ENCODE results near the gene MMP24.
A peak's percentile ranks its signal among the peaks of the same experiment; 100 is the strongest.

The MMP24 gene

GRCh38 chr20:35303382-35303734 lies 76.9 kb downstream of the MMP24 start:
- no peak overlapping the region for H3K4me3 ChIP-seq (ENCODE audit: low read depth, low read length)
- no peak for TF ChIP-seq CTCF (IDR thresholded peaks at IDR 0.05; ENCODE audit: low read depth, low read length, missing control alignments)
- in situ Hi-C loops (cut with HindIII; ENCODE audit: low sequenced_read_pairs) = no loop called here

GRCh38 chr20:35303735-35304491 lies 77.4 kb downstream of the MMP24 start:
- TF ChIP-seq CTCF (IDR thresholded peaks at IDR 0.05; ENCODE audit: low read depth, low read length, missing control alignments) = peak; percentile 93
- H3K4me3 ChIP-seq (ENCODE audit: low read depth, low read length) = no peak overlapping the region
- in situ Hi-C loops (cut with HindIII; ENCODE audit: low sequenced_read_pairs) = no loop called here
- peak; percentile 83 for DNase-seq (ENCODE audit: low read depth)

More at GRCh38 chr20:35303382-35303734, 76.9 kb downstream of the MMP24 start:
- no peak for DNase-seq (ENCODE audit: low read depth)

GRCh38 chr20:35304956-35305355 lies 78.5 kb downstream of the MMP24 start:
- DNase-seq (ENCODE audit: low read depth) = no peak
- in situ Hi-C loops (cut with HindIII; ENCODE audit: low sequenced_read_pairs) = loop anchor here (5.0 kb wide), 1 partner anchor 48 kb away; no protein-coding TSS in a partner anchor
- no peak overlapping the region for H3K4me3 ChIP-seq (ENCODE audit: low read depth, low read length)
- TF ChIP-seq CTCF (IDR thresholded peaks at IDR 0.05; ENCODE audit: low read depth, low read length, missing control alignments) = no peak

GRCh38 chr20:35305682-35306556 lies 79.4 kb downstream of the MMP24 start:
- H3K4me3 ChIP-seq (ENCODE audit: low read depth, low read length) = no peak overlapping the region
- DNase-seq (ENCODE audit: low read depth) = peak; percentile 95
- in situ Hi-C loops (cut with HindIII; ENCODE audit: low sequenced_read_pairs) = loop anchor here (5.0 kb wide), 1 partner anchor 49 kb away; no protein-coding TSS in a partner anchor
- TF ChIP-seq CTCF (IDR thresholded peaks at IDR 0.05; ENCODE audit: low read depth, low read length, missing control alignments) = no peak

- H3K4me3 ChIP-seq (ENCODE audit: low read depth, low read length) = no peak overlapping the region
- TF ChIP-seq CTCF (IDR thresholded peaks at IDR 0.05; ENCODE audit: low read depth, low read length, missing control alignments) = peak; percentile 91
- in situ Hi-C loops (cut with HindIII; ENCODE audit: low sequenced_read_pairs) = loop anchor here (5.0 kb wide), 1 partner anchor 50 kb away; no protein-coding TSS in a partner anchor
- peak; percentile 35 for DNase-seq (ENCODE audit: low read depth)
Observed at GRCh38 chr20:35306931-35307517, 80.5 kb downstream of the MMP24 start.

Data from astrocyte of the cerebellum (primary cell).